HepG2 (cell line): Measurements from ENCODE around the gene NOM1.

ENCODE experiments used
- CTCF ChIP-seq: sonication (generic); formaldehyde crosslinking; IDR thresholded peaks from 2 replicates; pipeline ENCODE4 v1.5.0; 2020; ENCODE audit warnings: mild to moderate bottlenecking, missing genetic modification reagents, moderate library complexity
- HNF4G ChIP-seq, 2 experiments: sonication (generic) in 1 of 2; formaldehyde crosslinking in 1 of 2; IDR thresholded peaks; 2 replicates each; pipeline versions ENCODE4 v1.4.0 to v1.6.1; 2011 to 2020; ENCODE audit warnings: borderline replicate concordance in 2 of 2, low read depth in 2 of 2, mild to moderate bottlenecking in 2 of 2, low read length in 1 of 2, missing genetic modification reagents in 1 of 2, moderate library complexity in 1 of 2
- MXI1 ChIP-seq: IDR thresholded peaks from 3 replicates; pipeline ENCODE4 v1.6.1; 2012; ENCODE audit warnings: low read depth, low read length, inconsistent platforms, borderline replicate concordance
- RARA ChIP-seq: IDR thresholded peaks from 2 replicates; pipeline ENCODE4 v1.6.1; 2016; ENCODE audit warnings: missing genetic modification reagents, missing compliant biosample characterization
- RBAK ChIP-seq: sonication (generic); formaldehyde crosslinking; IDR thresholded peaks from 2 replicates; pipeline ENCODE4 v1.5.1; 2020; ENCODE audit warnings: mild to moderate bottlenecking, missing genetic modification reagents
- SP2 ChIP-seq: sonication (generic); formaldehyde crosslinking; IDR thresholded peaks from 2 replicates; pipeline ENCODE4 v1.5.1; 2020; ENCODE audit warnings: mild to moderate bottlenecking, missing genetic modification reagents
- TGIF2 ChIP-seq: IDR thresholded peaks from 2 replicates; pipeline ENCODE4 v1.6.1; 2016; ENCODE audit warnings: control low read depth, missing compliant biosample characterization
- ZNF10 ChIP-seq: sonication (generic); formaldehyde crosslinking; IDR thresholded peaks from 2 replicates; pipeline ENCODE4 v1.4.0; 2020; ENCODE audit warnings: mild to moderate bottlenecking, low read depth, missing genetic modification reagents, borderline replicate concordance

- TF ChIP-seq TGIF2 (CRISPR knock-in tag) (no peak), ZNF10 (CRISPR knock-in tag) (no peak), RARA (CRISPR knock-in tag) (no peak), CTCF (CRISPR knock-in tag) (no peak), HNF4G (IDR thresholded peaks at IDR 0.05; ENCODE audit: borderline replicate concordance, low read depth, low read length) (no peak), HNF4G (CRISPR knock-in tag; IDR thresholded peaks at IDR 0.05; ENCODE audit: borderline replicate concordance, low read depth) (no peak), RBAK (CRISPR knock-in tag) (no peak), MXI1 (no peak), SP2 (CRISPR knock-in tag) (no peak)
These were observed 68.3 kb downstream of the NOM1 start for GRCh38 chr7:157017603-157018327.
